Stimulated activated naive B cell treated with anti-CD40 and anti-IgM and Interleukin-4, amounts not matched to agents 10 μg/mL and 1 μg/mL and 100 μg/mL, for 72 hours (primary cell): ENCODE measurements around the gene WWC2.
"Not testable (repeated sequence)": the region's sequence is repeated elsewhere in the genome, so short reads cannot be mapped to it uniquely, and the experiment has no call there.

Experiments
- ATAC-seq, 2 donors: fragments of 150-1000 bp; cut with Tn5 transposase; replicated peaks; 2 replicates each; pipeline ENCODE4 v1.10.0; 2021; ENCODE audit warnings: moderate library complexity in 1 of 2
- DNase-seq: peaks from one replicate; pipeline ENCODE4 v3.0.0; 2021
- H3K27ac Mint-ChIP-seq: one replicate; pipeline ENCODE4 v1.8.0; 2022; ENCODE audit warnings: mild to moderate bottlenecking, mixed read lengths
- H3K27me3 Mint-ChIP-seq, 2 donors: one replicate each; pipeline ENCODE4 v1.8.0; 2022; ENCODE audit warnings: mixed read lengths in 2 of 2
- H3K36me3 Mint-ChIP-seq, 2 donors: one replicate each; pipeline ENCODE4 v1.8.0; 2022; ENCODE audit warnings: mixed read lengths in 2 of 2, mild to moderate bottlenecking in 1 of 2
- H3K4me1 Mint-ChIP-seq, 2 donors: one replicate each; pipeline ENCODE4 v1.8.0; 2022; ENCODE audit warnings: mixed read lengths in 2 of 2, mild to moderate bottlenecking in 1 of 2
- H3K4me3 Mint-ChIP-seq, 2 donors: one replicate each; pipeline ENCODE4 v1.8.0; 2022; ENCODE audit warnings: mild to moderate bottlenecking in 2 of 2, mixed read lengths in 2 of 2, moderate library complexity in 1 of 2
- H3K9me3 Mint-ChIP-seq, 2 donors: one replicate each; pipeline ENCODE4 v1.8.0; 2022; ENCODE audit warnings: mixed read lengths in 2 of 2, mild to moderate bottlenecking in 1 of 2

Gene WWC2

GRCh38 chr4:183141997-183142396 is 42.9 kb downstream of the WWC2 start:
- DNase-seq = no peak
- no peaks in the 10 kb centered on the region for H3K9me3 Mint-ChIP-seq
- no peak overlapping the region for H3K4me3 Mint-ChIP-seq
- ATAC-seq = no peak
- no peaks in the 10 kb centered on the region for H3K4me1 Mint-ChIP-seq
- H3K36me3 Mint-ChIP-seq = no peaks in the 10 kb centered on the region
- no peak overlapping the region for H3K27ac Mint-ChIP-seq
- H3K27me3 Mint-ChIP-seq = peaks cover 6 to 8% of the 10 kb centered on the region in 2 donors

- Mint-ChIP-seq H3K4me1 (no peaks in the 10 kb centered on the region), H3K36me3 (no peaks in the 10 kb centered on the region), H3K9me3 (no peaks in the 10 kb centered on the region), H3K4me3 (no peak overlapping the region), H3K27me3 (peaks cover 6 to 8% of the 10 kb centered on the region in 2 donors), H3K27ac (no peak overlapping the region)
- ATAC-seq (no peak), DNase-seq (no peak)
These were observed 43.8 kb downstream of the WWC2 start for GRCh38 chr4:183142571-183143550.

- no peak for DNase-seq
- ATAC-seq = no peak
- Mint-ChIP-seq H3K9me3 (no peaks in the 10 kb centered on the region), H3K36me3 (no peaks in the 10 kb centered on the region), H3K27me3 (peaks cover 4 to 6% of the 10 kb centered on the region in 2 donors), H3K4me3 (no peak overlapping the region), H3K4me1 (no peaks in the 10 kb centered on the region), H3K27ac (no peak overlapping the region)
These were observed 45.7 kb downstream of the WWC2 start for GRCh38 chr4:183144787-183145186.

- H3K4me1 Mint-ChIP-seq = no peaks in the 10 kb centered on the region
These were observed 46.7 kb downstream of the WWC2 start for GRCh38 chr4:183145773-183146172.

GRCh38 chr4:183146478-183146877 is 47.4 kb downstream of the WWC2 start:
- DNase-seq = no peak
- H3K27ac Mint-ChIP-seq = no peak overlapping the region
- H3K4me3 Mint-ChIP-seq = no peak overlapping the region
- no peak for ATAC-seq
- H3K9me3 Mint-ChIP-seq = no peaks in the 10 kb centered on the region
- no peaks in the 10 kb centered on the region for H3K4me1 Mint-ChIP-seq
- no peaks in the 10 kb centered on the region for H3K36me3 Mint-ChIP-seq
- peaks cover 4 to 6% of the 10 kb centered on the region in 2 donors for H3K27me3 Mint-ChIP-seq

More at GRCh38 chr4:183145773-183146172, 46.7 kb downstream of the WWC2 start:
- no peaks in the 10 kb centered on the region for H3K9me3 Mint-ChIP-seq
- DNase-seq (no peak), ATAC-seq (no peak)
- H3K4me3 Mint-ChIP-seq = no peak overlapping the region
- H3K27me3 Mint-ChIP-seq = peaks cover 4 to 6% of the 10 kb centered on the region in 2 donors
- no peak overlapping the region for H3K27ac Mint-ChIP-seq
- no peaks in the 10 kb centered on the region for H3K36me3 Mint-ChIP-seq

- no peaks in the 10 kb centered on the region for H3K27me3 Mint-ChIP-seq
- DNase-seq (no peak), ATAC-seq (no peak)
- H3K27ac Mint-ChIP-seq = no peak overlapping the region
- H3K36me3 Mint-ChIP-seq = no peaks in the 10 kb centered on the region
- H3K4me1 Mint-ChIP-seq = no peaks in the 10 kb centered on the region
- no peak overlapping the region for H3K4me3 Mint-ChIP-seq
- no peaks in the 10 kb centered on the region for H3K9me3 Mint-ChIP-seq
These were observed 48.1 kb downstream of the WWC2 start for GRCh38 chr4:183147196-183147595.

GRCh38 chr4:183147983-183148382 is 48.9 kb downstream of the WWC2 start:
- Mint-ChIP-seq H3K9me3 (no peaks in the 10 kb centered on the region), H3K4me3 (no peak overlapping the region), H3K27ac (no peak overlapping the region), H3K27me3 (no peaks in the 10 kb centered on the region), H3K36me3 (no peaks in the 10 kb centered on the region), H3K4me1 (no peaks in the 10 kb centered on the region)
- DNase-seq (no peak), ATAC-seq (no peak)

GRCh38 chr4:183149616-183150539 is 50.8 kb downstream of the WWC2 start:
- DNase-seq = no peak
- Mint-ChIP-seq H3K9me3 (no peaks in the 10 kb centered on the region), H3K27me3 (no peaks in the 10 kb centered on the region), H3K4me3 (no peak overlapping the region), H3K4me1 (no peaks in the 10 kb centered on the region), H3K27ac (no peak overlapping the region), H3K36me3 (no peaks in the 10 kb centered on the region)
- no peak for ATAC-seq

GRCh38 chr4:183150664-183151063 is 51.6 kb downstream of the WWC2 start:
- not testable (repeated sequence) for H3K27ac Mint-ChIP-seq, DNase-seq, H3K4me1 Mint-ChIP-seq, H3K36me3 Mint-ChIP-seq, H3K4me3 Mint-ChIP-seq, ATAC-seq, H3K9me3 Mint-ChIP-seq, H3K27me3 Mint-ChIP-seq

GRCh38 chr4:183152232-183152631 is 53.2 kb downstream of the WWC2 start:
- not testable (repeated sequence) for H3K4me3 Mint-ChIP-seq, DNase-seq, H3K4me1 Mint-ChIP-seq, H3K9me3 Mint-ChIP-seq, H3K27me3 Mint-ChIP-seq, H3K27ac Mint-ChIP-seq, H3K36me3 Mint-ChIP-seq, ATAC-seq

GRCh38 chr4:183153190-183153916 is 54.3 kb downstream of the WWC2 start:
- DNase-seq (no peak), ATAC-seq (no peak)
- Mint-ChIP-seq H3K4me3 (no peak overlapping the region), H3K27me3 (peaks cover 0 to 4% of the 10 kb centered on the region in 2 donors), H3K9me3 (no peaks in the 10 kb centered on the region), H3K27ac (no peak overlapping the region), H3K4me1 (no peaks in the 10 kb centered on the region), H3K36me3 (no peaks in the 10 kb centered on the region)

- ATAC-seq = no peak
These were observed 55.8 kb downstream of the WWC2 start for GRCh38 chr4:183154701-183155391.

GRCh38 chr4:183155450-183156184 is 56.6 kb downstream of the WWC2 start:
- H3K4me3 Mint-ChIP-seq = no peak overlapping the region
- ATAC-seq (no peak), DNase-seq (no peak)
- H3K36me3 Mint-ChIP-seq = no peaks in the 10 kb centered on the region
- no peak overlapping the region for H3K27ac Mint-ChIP-seq
- H3K9me3 Mint-ChIP-seq = no peaks in the 10 kb centered on the region
- H3K4me1 Mint-ChIP-seq = no peaks in the 10 kb centered on the region
- peaks cover 0 to 4% of the 10 kb centered on the region in 2 donors for H3K27me3 Mint-ChIP-seq

More at GRCh38 chr4:183154701-183155391, 55.8 kb downstream of the WWC2 start:
- DNase-seq = no peak
- H3K9me3 Mint-ChIP-seq = no peaks in the 10 kb centered on the region
- no peaks in the 10 kb centered on the region for H3K4me1 Mint-ChIP-seq
- H3K27ac Mint-ChIP-seq = no peak overlapping the region
- H3K27me3 Mint-ChIP-seq = peaks cover 0 to 4% of the 10 kb centered on the region in 2 donors
- H3K36me3 Mint-ChIP-seq = no peaks in the 10 kb centered on the region
- no peak overlapping the region for H3K4me3 Mint-ChIP-seq
